GM15510 (cell line): ENCODE measurements around the gene SPAG8.

ENCODE experiments used
- POLR2A ChIP-seq: IDR thresholded peaks from 3 replicates; pipeline ENCODE4 v1.6.1; 2011; ENCODE audit warnings: borderline replicate concordance; ENCODE audit not compliant: insufficient read length; ENCODE audit errors: extremely low read depth

The SPAG8 gene

DNA sequence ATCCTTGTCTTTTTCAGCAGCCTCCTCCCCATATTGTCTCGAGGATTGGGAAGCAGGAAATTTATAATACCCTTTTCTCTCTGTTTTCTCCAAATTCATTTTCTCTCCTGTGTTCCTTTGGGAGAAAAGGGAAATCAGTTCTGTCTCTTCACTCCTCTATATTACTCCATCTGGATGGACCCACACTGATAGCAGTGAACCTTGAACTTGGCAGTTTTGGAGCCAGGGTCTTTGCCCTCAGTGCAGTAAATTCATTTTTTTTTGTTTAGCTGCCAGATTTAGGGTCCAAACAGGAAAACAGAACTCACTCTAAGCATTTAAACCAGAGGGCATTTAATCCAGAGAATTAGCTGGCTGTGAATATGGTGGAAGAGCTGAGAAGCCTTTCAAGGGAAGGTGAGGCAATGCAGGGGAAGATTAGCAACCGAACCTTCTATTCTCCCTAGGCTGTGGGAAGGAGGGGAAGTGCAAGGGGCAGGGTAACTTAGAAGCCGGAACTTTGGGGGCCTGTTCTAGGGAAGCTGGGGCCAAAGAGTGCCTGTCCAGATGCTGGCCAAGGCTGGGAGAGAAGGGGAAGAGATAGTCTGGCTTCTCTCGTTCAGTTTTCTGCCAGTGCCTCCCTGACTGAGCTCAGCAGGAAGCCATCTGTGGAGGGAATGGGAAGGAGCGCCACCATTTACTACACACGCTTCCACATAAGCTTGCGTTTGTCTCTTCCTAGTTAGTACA, 37.0 kb downstream of the SPAG8 start:
- TF ChIP-seq POLR2A: no peak

DNA sequence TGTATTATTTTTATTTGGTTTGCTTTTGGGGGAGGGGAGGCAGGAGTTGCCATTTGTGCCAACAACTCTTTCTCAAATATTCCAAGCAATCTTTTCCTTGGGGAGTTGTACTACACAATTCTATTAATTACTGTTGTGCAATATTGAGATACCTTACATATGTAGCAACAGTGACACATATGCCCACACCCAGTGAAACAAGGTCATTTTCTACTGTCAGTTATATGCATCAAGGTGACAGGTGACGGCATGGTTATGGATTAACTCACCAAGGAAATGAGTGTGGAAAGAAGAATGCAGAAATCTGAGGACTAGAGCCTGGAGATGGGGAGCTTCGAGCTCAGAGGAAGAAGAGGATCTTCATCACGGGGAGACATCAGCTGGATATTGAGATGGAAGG, 40.1 kb downstream of the SPAG8 start:
- no peak for TF ChIP-seq POLR2A

DNA sequence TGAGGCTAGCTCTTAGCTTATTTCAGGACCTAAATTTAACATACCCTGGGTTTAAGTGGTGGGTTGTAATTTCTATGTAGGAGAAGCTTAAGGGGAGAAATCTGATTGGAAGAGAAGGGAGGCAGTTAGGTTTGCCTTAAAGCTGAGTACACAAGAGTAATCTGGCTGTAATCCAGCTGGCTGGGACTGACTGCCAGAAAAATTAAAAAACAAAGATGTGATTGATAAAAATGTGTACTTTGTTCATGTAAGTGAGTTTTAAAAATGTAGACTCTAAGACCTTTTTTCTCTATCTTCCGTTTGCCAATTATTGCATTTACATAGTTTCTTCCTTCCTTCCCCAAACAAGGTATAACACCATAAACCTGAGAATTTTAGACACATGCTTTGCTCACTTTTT, 40.5 kb downstream of the SPAG8 start:
- no peak for TF ChIP-seq POLR2A

DNA sequence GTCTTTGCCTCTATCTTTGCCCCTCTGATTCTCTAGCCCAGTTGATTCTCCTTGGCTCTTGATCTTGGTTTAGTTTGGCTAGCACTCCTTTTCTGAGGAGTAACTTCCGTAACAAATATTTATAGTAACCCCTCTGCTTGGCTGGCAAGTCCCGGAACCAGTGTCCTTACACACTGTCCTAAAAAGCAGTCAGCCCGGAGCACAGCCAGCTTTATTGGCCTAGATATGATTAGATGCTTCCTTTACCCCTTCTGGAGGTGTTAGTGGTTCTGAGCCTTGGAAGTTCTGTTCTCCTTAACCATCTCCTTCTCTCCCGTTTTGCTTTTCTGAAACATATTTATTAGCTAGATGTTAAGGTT, 41.0 kb downstream of the SPAG8 start:
- no peak for TF ChIP-seq POLR2A

- TF ChIP-seq POLR2A: no peak
Observed at GRCh38 chr9:35769763-35770162, 42.3 kb downstream of the SPAG8 start.

- TF ChIP-seq POLR2A: no peak
Observed at GRCh38 chr9:35767458-35767857, 44.6 kb downstream of the SPAG8 start.

DNA sequence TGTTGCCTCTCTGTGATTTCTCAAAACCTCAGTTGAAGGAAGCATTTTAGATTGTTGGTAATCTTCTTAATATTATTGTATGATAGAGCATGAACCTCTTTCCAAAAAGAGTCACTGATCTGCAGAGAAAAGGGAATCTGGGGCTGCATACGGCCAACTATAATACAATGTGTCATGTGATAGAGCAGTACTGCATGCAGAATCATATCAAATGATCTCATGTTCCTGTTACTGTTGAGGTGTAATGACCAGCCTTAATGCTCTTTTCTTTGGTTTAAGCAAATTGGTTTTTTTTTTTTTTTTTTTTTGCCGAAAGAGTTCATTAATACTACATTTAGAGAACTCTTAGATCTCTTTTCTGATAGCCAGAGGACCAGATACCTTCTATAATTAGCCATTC, 45.1 kb downstream of the SPAG8 start:
- TF ChIP-seq POLR2A: no peak

- no peak for TF ChIP-seq POLR2A
Observed at GRCh38 chr9:35763803-35764202, 48.3 kb downstream of the SPAG8 start.

DNA sequence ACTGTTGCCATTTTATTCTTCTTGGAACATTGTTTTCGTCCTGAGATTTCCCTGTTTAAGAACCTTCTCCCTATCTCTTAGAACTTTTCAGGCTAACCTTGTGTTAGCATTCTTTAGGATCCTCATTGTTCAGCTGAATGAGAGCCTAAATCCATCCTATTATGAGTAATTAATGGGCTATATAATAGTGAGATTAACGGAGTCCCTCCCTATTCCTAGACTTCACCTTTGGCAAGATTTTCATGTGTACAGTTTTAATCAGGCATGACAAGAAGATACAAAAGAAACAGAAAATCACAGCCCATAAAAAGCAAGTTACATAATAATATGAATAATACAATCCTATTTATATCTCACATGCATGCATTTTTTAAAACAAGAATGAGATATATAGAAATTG, 48.9 kb downstream of the SPAG8 start:
- TF ChIP-seq POLR2A: no peak

DNA sequence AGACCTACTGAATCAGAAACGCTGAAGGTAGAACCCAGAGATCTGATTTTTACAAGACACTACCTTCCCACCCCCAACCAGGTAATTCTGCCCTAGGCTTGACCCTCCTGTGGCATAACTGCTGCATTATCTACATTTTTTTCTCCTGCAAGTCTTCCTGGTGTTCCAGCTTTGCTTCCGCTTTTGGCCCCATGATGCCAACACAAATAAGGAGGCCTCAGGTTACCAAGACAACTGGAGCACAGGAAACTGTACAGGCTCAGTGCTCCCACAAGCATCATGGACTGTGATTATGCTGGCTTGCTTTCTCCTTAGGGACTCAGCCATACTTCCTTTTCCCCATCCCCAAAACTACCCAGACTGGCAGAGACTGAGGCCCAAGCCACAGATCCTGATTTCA, 51.4 kb downstream of the SPAG8 start:
- no peak for TF ChIP-seq POLR2A

DNA sequence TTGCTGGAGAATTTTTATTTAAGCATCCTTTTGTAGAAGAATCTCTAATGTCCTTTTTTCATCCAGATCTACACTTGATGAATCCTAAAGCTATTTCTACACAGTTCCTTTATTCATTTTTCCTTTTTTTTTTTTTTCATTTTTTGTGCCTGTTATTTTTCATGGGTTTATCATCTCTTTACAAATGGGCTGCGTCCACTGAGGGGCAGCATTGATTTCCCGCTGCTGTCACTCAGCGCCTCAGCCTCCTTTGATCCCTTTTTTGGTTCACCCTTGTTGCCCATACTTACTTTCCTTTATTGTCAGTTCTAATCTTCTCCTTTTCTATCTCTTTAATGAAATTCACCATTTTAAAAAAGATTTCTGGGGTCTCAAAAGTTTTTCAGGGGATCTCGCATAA, 52.3 kb downstream of the SPAG8 start:
- no peak for TF ChIP-seq POLR2A
